B cell (primary cell): Measurements from ENCODE around the gene BRF1. TPM values are rescaled to one million over a fixed set of nuclear protein-coding genes. Genes with fewer than 3 reads are reported as not detected.

Source experiments
- ATAC-seq: fragments of 200-7000 bp; cut with Tn5 transposase; one replicate; pipeline ENCODE4 v1.10.0; 2021; ENCODE audit warnings: low read depth, mild to moderate bottlenecking, moderate number of reproducible peaks, moderate library complexity
- CTCF ChIA-PET: fragments of 350-600 bp; sonication (Branson Sonifier 250); formaldehyde crosslinking; loops from one replicate; lab custom pipeline; 2021; ENCODE audit warnings: antibody characterized with exemption, inconsistent platforms; lab: Charles Lee
- POLR2A ChIA-PET: fragments of 350-600 bp; sonication (Branson Sonifier 250); formaldehyde crosslinking; loops from one replicate; lab custom pipeline; 2021; ENCODE audit warnings: antibody characterized with exemption; lab: Charles Lee
- DNase-seq: peaks from one replicate; pipeline ENCODE4 v3.0.0; 2013
- H2AFZ ChIP-seq: 2 replicates; pipeline ENCODE4 v1.6.1; 2012; ENCODE audit warnings: mild to moderate bottlenecking, low read depth, low read length; ENCODE audit not compliant: insufficient read depth, poor library complexity, severe bottlenecking
- H3K27ac ChIP-seq, 2 donors: 1 replicate in 1 of 2; 2 replicates in 1 of 2; pipeline ENCODE4 v1.5.1; 2012 to 2013; ENCODE audit warnings: low read length in 2 of 2, mild to moderate bottlenecking in 2 of 2, moderate library complexity in 1 of 2
- H3K27me3 ChIP-seq, 4 experiments: fragments of 200-600 bp in 1 of 4; sonication (generic) in 1 of 4; replicated peaks in 1 of 4; 1 replicate in 2 of 4; 2 replicates in 2 of 4; pipeline versions ENCODE4 v1.6.1 to v1.7.0; 2013 to 2016; ENCODE audit warnings: low read length in 3 of 4, mild to moderate bottlenecking in 2 of 4, mixed read lengths in 1 of 4, moderate library complexity in 1 of 4; ENCODE audit not compliant: insufficient read depth in 4 of 4, control insufficient read depth in 3 of 4; ENCODE audit errors: control extremely low read depth in 1 of 4
- H3K36me3 ChIP-seq, 2 experiments: replicated peaks in 1 of 2; 1 replicate in 1 of 2; 2 replicates in 1 of 2; pipeline versions ENCODE4 v1.6.1 to v1.7.1; 2013; ENCODE audit warnings: low read length in 1 of 2; ENCODE audit not compliant: insufficient read depth in 2 of 2, control insufficient read depth in 1 of 2; ENCODE audit errors: control extremely low read depth in 1 of 2, extremely low read depth in 1 of 2
- H3K4me1 ChIP-seq, 2 donors: fragments of 200-600 bp in 1 of 2; sonication (generic) in 1 of 2; 1 replicate in 1 of 2; 2 replicates in 1 of 2; pipeline versions ENCODE4 v1.5.1 to v1.6.1; 2013 to 2017; ENCODE audit warnings: low read length in 2 of 2; ENCODE audit not compliant: control insufficient read depth in 2 of 2, insufficient read depth in 2 of 2
- H3K4me2 ChIP-seq: replicated peaks from 2 replicates; pipeline ENCODE3; 2012; ENCODE audit warnings: mild to moderate bottlenecking, low read depth, low read length; ENCODE audit not compliant: poor library complexity, severe bottlenecking
- H3K4me3 ChIP-seq, 5 experiments: fragments of 200-600 bp in 1 of 5; sonication (generic) in 1 of 5; 1 replicate in 3 of 5; 2 replicates in 2 of 5; pipeline versions ENCODE4 v1.5.1 to v1.7.0; 2011 to 2016; ENCODE audit warnings: low read length in 4 of 5, mild to moderate bottlenecking in 4 of 5, low read depth in 2 of 5, control low read depth in 1 of 5, moderate library complexity in 1 of 5; ENCODE audit not compliant: insufficient read depth in 1 of 5; ENCODE audit errors: control extremely low read depth in 1 of 5, extremely low read depth in 1 of 5
- H3K79me2 ChIP-seq: fragments of 200-600 bp; sonication (generic); one replicate; pipeline ENCODE4 v1.6.0; 2016; ENCODE audit warnings: low read length; ENCODE audit not compliant: control insufficient read depth, insufficient read depth
- H3K9ac ChIP-seq: fragments of 200-600 bp; sonication (generic); 2 replicates; pipeline ENCODE4 v1.6.1; 2017; ENCODE audit warnings: mild to moderate bottlenecking, low read length, moderate library complexity
- H3K9me3 ChIP-seq, 3 donors: one replicate each; pipeline versions ENCODE4 v1.6.1 to v1.7.1; 2013; ENCODE audit warnings: low read length in 2 of 3; ENCODE audit not compliant: control insufficient read depth in 2 of 3, insufficient read depth in 1 of 3; ENCODE audit errors: control extremely low read depth in 1 of 3
- H4K20me1 ChIP-seq: 2 replicates; pipeline ENCODE4 v1.6.0; 2012; ENCODE audit warnings: mild to moderate bottlenecking, low read length; ENCODE audit not compliant: insufficient read depth, control insufficient read depth, poor library complexity, severe bottlenecking
- H3K27ac Mint-ChIP-seq: one replicate; pipeline ENCODE4 v1.8.0; 2021; ENCODE audit warnings: mixed read lengths
- H3K27me3 Mint-ChIP-seq: one replicate; pipeline ENCODE4 v1.8.0; 2021; ENCODE audit warnings: mixed read lengths
- H3K4me1 Mint-ChIP-seq: one replicate; pipeline ENCODE4 v1.8.0; 2021; ENCODE audit warnings: mixed read lengths
- H3K4me3 Mint-ChIP-seq: one replicate; pipeline ENCODE4 v1.8.0; 2021; ENCODE audit warnings: mixed read lengths
- H3K9me3 Mint-ChIP-seq: one replicate; pipeline ENCODE4 v1.8.0; 2022; ENCODE audit warnings: mixed read lengths; ENCODE audit not compliant: insufficient read depth
- EZH2 ChIP-seq: IDR thresholded peaks from 2 replicates; pipeline ENCODE4 v1.6.1; 2012; ENCODE audit warnings: borderline replicate concordance, low read depth, mild to moderate bottlenecking, moderate library complexity, low read length; ENCODE audit not compliant: insufficient read depth, poor library complexity, severe bottlenecking
- WGBS: methylation state at CpG from one replicate; pipeline ENCODE4 v1.1.5; 2013; ENCODE audit warnings: missing lambda C conversion rate; ENCODE audit not compliant: insufficient coverage; 5-methylcytosine and 5-hydroxymethylcytosine counted together
- intact Hi-C: fragments of 100-400 bp; cut with micrococcal nuclease; formaldehyde crosslinking; loops from one replicate; pipeline ENCODE4 v1.10.0; 2022
- polyA plus RNA-seq: library from polyadenylated mRNA; depleted of rRNA; stranded (reverse); fragments of >200 nt; gene quantifications from 2 replicates; pipeline ENCODE4 v1.2.3, GENCODE V29; 2012
- total RNA-seq, 2 donors: library from RNA; stranded (reverse); fragments of 120-200 nt in 1 of 2; gene quantifications; 1 replicate in 1 of 2; 2 replicates in 1 of 2; pipeline versions ENCODE4 v1.2.3 to v1.2.4, GENCODE V29; 2013 to 2022
- TF ChIP-seq, protein P1 (sequence below): fragments of 200-600 bp; IDR thresholded peaks from one replicate; pipeline ENCODE4 v1.8.0; 2022; ENCODE audit warnings: antibody characterized with exemption, mild to moderate bottlenecking

The BRF1 gene
- total and polyA plus RNA-seq, 2 donors (not counting 1 experiment from before 2014, with no cell fraction given) = 24.5 to 55.8 TPM

DNA sequence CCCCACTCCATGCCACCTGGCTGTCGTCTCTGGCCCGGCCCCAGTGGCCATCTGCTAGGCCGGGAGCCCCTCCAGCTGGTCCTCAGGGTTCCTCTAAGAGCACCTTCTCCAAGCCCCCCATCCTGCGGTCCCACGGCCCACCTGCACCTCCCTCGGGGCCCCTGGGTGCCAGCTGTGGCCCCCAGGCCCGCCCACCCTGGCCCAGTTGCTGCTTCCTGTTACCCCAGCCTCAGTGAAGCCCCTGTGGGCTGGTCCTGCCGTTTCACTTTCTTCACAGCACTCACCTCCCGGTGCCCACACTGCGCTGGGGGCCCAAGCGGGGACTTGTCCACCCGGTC, 92.1 kb downstream of the BRF1 start:
- Histone ChIP-seq H3K4me2 (no peak overlapping the region), H3K36me3 (peaks cover 0 to 13% of the 10 kb centered on the region in 2 experiments), H4K20me1 (peaks cover under 1% of the 10 kb centered on the region), H3K79me2 (no peaks in the 10 kb centered on the region), H3K27me3 (peaks cover 0 to 4% (median 0%) of the 10 kb centered on the region in 4 experiments), H3K27ac (no peak overlapping the region), H2AFZ (no peak overlapping the region), H3K9me3 (no peaks in the 10 kb centered on the region), H3K4me1 (peaks cover 3 to 7% of the 10 kb centered on the region in 2 donors), H3K4me3 (no peak overlapping the region), H3K9ac (no peak overlapping the region)
- POLR2A ChIA-PET = interaction anchor here (0.6 kb wide), 1 partner anchor 48 kb away, joined by 13 read pairs; no protein-coding TSS in a partner anchor
- ATAC-seq (no peak), DNase-seq (no peak)
- no peaks in the 10 kb centered on the region for H3K9me3 Mint-ChIP-seq
- TF ChIP-seq, protein P1, sequence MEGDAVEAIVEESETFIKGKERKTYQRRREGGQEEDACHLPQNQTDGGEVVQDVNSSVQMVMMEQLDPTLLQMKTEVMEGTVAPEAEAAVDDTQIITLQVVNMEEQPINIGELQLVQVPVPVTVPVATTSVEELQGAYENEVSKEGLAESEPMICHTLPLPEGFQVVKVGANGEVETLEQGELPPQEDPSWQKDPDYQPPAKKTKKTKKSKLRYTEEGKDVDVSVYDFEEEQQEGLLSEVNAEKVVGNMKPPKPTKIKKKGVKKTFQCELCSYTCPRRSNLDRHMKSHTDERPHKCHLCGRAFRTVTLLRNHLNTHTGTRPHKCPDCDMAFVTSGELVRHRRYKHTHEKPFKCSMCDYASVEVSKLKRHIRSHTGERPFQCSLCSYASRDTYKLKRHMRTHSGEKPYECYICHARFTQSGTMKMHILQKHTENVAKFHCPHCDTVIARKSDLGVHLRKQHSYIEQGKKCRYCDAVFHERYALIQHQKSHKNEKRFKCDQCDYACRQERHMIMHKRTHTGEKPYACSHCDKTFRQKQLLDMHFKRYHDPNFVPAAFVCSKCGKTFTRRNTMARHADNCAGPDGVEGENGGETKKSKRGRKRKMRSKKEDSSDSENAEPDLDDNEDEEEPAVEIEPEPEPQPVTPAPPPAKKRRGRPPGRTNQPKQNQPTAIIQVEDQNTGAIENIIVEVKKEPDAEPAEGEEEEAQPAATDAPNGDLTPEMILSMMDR = no peak
- TF ChIP-seq EZH2 = no peak
- no peak overlapping the region for H3K27ac Mint-ChIP-seq
- H3K4me1 Mint-ChIP-seq = peaks cover 9% of the 10 kb centered on the region
- no peaks in the 10 kb centered on the region for H3K27me3 Mint-ChIP-seq
- WGBS = 74% methylated on average over 12 of the region's 12 CpGs
- intact Hi-C loops = no loop called here
- CTCF ChIA-PET = no interaction called here
- no peak overlapping the region for H3K4me3 Mint-ChIP-seq

DNA sequence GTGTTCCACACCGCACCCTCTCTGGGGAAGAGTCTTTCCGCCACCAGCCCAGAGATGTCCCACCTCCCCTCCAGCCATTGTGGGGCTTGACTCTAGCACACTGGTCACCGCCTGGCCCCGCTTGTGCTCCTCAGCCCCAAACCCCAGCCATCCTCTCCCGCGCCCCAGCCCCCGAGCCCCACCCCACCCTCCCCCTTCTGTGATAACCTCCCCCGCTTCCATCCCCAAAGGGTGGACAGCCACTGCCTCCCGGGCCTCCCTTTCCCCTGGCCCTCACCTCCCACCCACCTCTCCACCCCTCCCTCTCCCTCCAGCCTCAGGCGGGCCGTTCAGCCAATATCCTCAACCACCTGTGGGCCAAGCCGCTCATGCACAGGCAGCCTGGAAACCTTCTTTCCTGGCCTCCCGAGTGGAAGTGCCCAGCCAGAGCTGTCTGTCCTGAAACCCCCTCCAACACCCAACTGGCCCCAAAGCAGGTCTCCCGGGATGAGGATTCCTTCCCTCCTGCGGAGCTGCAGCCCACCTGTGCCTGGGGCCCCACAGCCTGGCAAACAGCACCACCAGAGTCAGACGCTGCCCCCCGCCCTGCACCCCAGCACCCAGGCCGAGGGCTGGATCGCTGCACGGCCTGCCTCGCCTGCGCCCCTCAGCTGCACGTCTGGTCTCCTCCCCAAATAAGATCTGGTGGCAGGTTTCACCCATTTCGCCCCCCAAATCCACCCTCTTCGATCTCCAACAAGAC, 92.6 kb downstream of the BRF1 start:
- Histone ChIP-seq H2AFZ (no peak overlapping the region), H3K79me2 (no peaks in the 10 kb centered on the region), H3K4me1 (peaks cover 3 to 9% of the 10 kb centered on the region in 2 donors), H3K36me3 (peaks cover 0 to 11% of the 10 kb centered on the region in 2 experiments), H3K9me3 (no peaks in the 10 kb centered on the region), H3K4me2 (no peak overlapping the region), H4K20me1 (no peaks in the 10 kb centered on the region), H3K4me3 (no peak overlapping the region), H3K9ac (no peak overlapping the region), H3K27me3 (peaks cover 0 to 8% (median 0%) of the 10 kb centered on the region in 4 experiments), H3K27ac (no peak overlapping the region)
- Mint-ChIP-seq H3K4me3 (no peak overlapping the region), H3K9me3 (no peaks in the 10 kb centered on the region), H3K27ac (no peak overlapping the region), H3K4me1 (peaks cover 9% of the 10 kb centered on the region), H3K27me3 (no peaks in the 10 kb centered on the region)
- intact Hi-C loops = no loop called here
- DNase-seq (no peak), ATAC-seq (no peak)
- WGBS = 90% methylated on average over 19 of the region's 25 CpGs
- TF ChIP-seq, protein P1 = no peak
- TF ChIP-seq EZH2 = no peak
- CTCF ChIA-PET = no interaction called here
- POLR2A ChIA-PET = interaction anchor here (0.6 kb wide), 1 partner anchor 48 kb away, joined by 13 read pairs; no protein-coding TSS in a partner anchor
